GM21390 (cell line): ENCODE measurements around the gene ATF6.
"Not testable (repeated sequence)": the region's sequence is repeated elsewhere in the genome, so short reads cannot be mapped to it uniquely, and the experiment has no call there.

ENCODE experiments used
- ATAC-seq: cut with Tn5 transposase; IDR thresholded peaks from one replicate; pipeline ENCODE4 v1.9.1; 2021; ENCODE audit not compliant: unreplicated experiment

Gene ATF6, protein sequence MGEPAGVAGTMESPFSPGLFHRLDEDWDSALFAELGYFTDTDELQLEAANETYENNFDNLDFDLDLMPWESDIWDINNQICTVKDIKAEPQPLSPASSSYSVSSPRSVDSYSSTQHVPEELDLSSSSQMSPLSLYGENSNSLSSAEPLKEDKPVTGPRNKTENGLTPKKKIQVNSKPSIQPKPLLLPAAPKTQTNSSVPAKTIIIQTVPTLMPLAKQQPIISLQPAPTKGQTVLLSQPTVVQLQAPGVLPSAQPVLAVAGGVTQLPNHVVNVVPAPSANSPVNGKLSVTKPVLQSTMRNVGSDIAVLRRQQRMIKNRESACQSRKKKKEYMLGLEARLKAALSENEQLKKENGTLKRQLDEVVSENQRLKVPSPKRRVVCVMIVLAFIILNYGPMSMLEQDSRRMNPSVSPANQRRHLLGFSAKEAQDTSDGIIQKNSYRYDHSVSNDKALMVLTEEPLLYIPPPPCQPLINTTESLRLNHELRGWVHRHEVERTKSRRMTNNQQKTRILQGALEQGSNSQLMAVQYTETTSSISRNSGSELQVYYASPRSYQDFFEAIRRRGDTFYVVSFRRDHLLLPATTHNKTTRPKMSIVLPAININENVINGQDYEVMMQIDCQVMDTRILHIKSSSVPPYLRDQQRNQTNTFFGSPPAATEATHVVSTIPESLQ

DNA sequence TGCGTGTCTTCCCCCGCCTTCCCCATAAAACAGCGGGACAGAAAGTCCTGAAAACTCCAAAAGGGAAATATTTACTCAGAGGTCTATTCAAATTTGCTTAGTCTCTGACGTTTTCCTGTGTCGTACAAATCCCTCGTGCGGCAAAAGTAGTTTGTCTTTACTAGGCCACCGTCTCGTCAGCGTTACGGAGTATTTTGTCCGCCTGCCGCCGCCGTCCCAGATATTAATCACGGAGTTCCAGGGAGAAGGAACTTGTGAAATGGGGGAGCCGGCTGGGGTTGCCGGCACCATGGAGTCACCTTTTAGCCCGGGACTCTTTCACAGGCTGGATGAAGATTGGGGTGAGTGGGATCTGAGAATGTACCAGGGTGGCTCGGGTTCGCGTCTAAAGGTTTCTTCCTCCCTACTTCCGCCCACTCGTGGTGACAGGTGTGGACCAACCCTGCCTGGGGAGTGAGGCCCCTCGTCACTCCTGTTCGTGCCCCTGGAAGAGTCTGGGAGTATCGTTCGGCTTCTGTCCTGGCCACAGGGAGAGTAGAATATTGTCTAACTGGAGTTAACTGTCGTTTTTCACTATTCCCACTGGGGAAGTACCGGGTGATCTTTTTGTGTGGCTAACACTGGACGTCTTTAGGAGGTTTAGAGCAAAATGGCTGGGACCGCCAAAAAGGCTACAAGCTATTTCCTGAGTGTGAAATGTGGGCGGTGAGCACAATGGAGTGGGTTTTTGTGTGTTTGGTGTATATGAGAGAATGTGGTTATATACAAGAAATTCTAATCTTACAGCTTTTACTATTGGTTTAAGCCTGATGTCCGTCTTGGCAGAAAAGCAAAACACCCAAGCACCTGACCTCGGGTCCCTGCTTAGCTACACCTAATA, at the start of gene ATF6:
TSS of gene ATF6 (plus strand) at position 219 of the 880 bp plus-strand sequence. CDS start at position 260, 41 bp downstream.
- ATAC-seq, result peak; percentile 51

DNA sequence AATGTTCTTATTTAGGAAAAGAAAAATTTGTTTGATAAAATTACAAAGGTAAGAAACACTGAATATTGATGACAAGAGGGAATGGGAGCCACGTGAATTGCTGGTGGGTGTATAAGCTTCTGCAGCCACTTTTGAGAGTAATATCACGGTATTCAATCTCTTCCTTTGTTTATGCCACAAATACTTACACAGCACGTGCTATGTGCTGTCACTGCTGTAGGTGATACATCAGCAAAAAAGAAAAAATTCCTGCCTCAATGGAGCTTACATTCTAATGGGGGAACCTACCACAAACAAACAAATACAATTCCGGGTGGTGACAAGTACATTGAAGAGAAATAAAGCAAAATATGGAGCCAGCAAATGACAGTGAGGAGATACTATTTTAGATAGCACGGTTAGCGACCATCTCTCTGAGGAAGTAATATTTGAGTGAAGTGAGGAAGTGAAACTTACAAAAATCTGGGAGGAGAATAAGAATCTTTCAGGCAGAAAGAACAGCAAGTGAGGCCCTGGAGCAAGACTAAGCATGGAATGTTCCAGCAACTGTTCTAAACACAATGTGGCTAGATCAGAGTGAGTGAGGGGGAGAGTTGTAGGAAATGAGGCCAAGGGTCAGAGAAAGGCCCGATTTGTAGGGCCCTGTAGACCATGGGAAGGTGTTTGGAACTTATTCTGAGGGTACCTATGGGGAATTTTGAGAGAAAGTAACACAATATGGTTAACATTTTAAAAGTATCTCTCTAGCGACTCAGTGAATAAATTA, 47.4 kb upstream of the ATF6 start:
- ATAC-seq, result peak; percentile 60

DNA sequence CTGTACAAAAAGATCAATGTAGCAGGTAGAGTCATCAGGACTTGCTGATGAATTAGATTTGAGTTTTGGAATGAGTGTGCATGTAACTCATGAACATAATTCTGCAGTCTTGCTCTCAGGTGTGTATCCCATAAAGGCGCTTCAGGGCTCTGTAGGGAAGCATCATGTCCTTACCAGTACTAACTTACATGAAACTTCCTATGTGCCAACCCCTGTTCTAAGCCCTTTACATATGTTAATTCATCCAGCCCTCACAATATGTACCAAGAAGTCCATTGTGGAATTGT, 46.9 kb upstream of the ATF6 start:
- peak; percentile 32 for ATAC-seq

DNA sequence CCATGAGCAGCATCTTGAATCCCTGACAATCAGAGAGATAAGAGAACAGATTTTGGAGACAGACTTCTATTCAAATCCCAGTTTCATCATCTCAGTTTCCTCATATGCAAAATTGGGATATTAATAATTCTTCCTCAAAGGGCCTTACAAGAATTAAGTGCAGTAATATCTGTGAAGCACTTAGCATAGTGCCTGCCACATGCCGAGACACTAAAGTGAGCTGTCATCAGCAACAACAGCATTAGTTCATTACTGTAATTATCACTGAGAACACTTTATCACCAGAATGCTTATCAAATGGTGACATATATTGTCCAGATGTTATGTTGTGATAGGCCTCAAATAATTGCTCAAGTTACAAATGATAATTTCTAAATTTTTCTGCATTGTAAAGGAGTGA, 45.7 kb upstream of the ATF6 start:
- ATAC-seq, result no peak

DNA sequence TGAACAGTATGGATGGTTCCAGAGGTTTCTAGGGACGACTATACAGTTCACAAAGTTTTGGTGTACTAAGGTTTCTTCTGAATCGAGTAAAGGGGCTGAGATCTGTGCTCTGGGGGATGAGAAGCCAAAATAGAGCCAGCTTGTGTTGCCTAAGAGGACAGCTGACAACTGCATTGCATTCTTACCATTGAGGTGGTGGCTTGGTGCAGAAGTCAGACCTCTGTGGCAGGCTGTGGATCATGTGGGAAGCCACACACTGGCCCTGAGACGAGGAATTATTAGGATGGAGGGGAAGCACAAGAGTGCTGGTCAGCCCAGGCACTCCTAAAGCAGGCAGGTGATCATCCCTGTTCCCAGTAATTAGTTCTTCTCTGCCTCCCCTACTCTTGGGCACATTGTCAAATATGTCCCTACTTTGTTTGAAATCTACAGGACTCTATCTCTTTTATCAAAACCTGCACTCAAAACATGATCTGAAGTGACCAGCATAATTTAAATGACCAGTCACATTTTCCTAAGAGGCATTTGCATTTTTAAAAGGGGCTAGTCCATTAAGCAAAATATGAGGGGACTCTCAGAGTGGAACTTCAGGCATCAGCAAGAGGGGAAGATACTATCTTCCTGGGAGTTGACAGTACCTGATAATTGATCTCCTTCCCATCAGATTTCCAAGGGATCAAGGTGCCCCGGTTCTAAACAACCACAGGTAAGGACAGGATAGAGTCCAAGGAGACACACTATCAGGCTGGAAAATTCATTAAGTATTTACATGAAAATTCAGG, 45.0 kb upstream of the ATF6 start, which contains the start of gene FCRLB:
TSS of gene FCRLB (plus strand) at position 589 of the 782 bp plus-strand sequence. CDS start 1,129 bp downstream, outside the sequence.
- no peak for ATAC-seq

DNA sequence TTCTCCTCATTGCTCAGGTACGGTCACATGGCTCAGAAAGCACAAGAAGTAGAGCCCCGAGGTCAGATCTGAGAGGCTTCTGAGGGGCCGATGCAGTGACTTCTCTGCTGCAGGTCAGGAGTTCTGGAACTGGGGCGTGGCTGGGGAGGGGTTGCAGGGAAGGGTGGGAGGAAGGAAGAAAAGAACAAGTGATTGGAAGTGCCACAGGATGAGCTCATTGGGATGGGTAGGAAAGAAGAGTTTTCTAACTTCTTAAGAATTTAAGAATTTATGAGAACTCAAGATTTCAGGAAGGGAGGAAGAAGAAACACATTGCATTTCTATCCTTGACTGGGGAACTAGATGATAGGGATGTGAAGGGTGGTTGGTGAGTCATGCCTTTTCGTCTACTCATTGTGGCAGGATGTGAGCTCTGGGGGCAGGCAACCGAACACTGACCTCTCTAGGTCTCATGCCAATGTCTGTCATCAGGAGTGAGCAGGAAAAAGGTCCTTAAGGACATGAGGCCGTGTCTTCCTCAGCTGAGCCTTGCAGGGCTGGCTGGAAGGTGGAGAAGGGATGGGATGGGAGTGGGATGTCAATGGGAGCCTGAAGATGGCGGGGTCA, 44.3 kb upstream of the ATF6 start:
- no peak for ATAC-seq

DNA sequence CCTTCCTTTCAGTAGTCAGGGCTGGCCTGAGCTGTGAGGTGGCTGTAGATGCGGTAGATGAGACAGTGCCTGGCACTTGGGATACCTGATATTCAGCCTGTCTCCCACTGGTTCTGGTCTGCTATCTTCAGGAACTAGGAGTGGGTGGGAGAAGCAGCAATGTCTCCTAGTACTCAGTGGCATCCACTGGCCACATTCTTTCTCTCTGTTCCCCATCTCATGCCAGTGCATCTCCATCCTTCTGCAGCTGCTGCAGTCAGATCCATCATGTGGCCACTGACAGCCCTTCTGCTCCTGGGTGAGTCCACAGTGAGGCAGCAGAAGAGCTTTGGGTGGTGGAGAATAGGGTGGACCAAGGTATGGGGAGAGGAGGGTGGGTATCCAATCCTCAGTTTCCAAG, 43.7 kb upstream of the ATF6 start:
- no peak for ATAC-seq

DNA sequence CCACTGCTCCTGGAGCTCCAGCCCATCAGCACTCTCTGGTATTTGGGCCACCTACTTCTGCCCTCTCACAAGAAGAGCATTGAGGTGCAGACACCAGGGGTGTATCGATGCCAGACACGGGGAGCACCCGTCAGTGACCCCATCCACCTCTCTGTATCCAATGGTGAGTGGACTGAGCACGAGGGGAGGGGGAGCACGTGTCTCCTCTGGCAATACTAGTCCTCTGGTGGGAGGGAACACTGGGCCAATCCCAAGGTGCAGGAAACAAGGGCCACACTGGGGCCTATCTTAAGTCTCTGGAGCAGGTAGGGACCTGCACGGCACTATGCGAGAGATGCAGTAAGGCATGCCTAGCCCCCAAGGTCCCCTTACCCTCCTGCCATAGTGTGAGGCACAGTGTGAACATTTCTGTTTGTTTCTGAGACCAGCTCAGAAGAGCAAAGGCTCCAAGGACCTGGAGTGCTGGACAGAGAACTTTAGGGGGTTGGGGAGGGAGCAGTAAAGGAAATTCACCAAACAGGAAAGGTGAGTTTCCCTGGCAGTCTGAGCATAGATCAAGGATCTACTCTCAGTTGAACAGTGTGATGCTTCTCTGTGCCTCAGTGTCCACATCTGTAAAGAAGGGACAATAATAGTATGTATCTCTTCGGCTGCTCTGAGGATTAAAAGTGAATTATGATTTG, 42.5 kb upstream of the ATF6 start:
- ATAC-seq, result no peak

DNA sequence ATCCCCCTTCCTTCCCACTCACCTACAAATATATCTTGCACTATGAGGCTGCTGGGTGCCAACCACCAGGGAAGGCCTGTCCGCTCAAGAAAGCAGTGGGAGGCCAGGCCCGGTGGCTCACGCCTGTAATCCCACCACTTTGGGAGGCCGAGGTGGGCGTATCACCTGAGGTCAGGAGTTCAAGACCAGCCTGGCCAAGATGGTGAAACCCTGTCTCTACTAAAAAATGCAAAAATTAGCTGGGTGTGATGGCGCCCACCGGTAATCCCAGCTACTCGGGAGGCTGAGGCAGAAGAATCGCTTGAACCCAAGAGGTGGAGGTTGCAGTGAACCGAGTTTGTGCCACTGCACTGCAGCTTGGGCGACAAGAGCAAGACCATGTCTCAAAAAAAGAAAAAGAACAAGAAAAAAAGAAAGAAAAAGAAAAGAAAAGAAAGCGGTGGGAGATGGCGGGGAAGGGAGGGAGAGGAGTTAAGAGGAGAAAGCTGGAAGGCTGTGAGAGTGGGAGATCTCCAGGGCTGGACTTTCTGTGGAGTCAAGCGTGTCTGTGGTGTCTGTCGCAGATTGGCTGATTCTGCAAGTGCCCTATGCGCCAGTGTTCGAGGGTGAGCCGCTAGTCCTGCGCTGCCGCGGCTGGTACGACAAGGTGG, 40.7 kb upstream of the ATF6 start:
- ATAC-seq, result not testable (repeated sequence)

DNA sequence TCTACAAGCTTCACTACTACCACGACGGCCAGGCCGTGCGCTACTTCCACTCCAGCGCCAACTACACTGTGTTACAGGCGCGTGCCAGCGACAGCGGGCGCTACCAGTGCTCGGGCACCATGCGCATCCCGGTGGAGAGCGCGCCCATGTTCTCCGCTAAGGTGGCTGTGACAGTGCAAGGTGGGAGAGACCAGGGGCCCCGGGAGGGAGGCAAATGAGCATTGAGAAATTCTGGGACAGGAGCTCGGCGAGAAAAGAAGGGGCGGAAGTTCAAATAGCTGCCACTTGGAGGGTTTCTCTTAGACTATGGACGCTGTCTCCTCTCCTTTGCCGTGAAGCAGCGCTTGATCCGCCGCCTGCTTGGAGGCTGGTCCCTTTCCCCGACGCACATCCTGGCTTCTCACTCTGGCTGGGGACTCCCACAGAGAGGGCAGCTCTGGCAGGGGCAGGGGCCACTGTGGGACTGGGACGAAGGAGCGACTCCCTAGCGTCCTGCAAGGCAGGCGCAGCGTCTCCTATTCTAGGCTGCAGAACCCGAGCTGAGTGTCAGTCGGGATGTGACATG, 40.1 kb upstream of the ATF6 start:
- ATAC-seq, result peak; percentile 22

DNA sequence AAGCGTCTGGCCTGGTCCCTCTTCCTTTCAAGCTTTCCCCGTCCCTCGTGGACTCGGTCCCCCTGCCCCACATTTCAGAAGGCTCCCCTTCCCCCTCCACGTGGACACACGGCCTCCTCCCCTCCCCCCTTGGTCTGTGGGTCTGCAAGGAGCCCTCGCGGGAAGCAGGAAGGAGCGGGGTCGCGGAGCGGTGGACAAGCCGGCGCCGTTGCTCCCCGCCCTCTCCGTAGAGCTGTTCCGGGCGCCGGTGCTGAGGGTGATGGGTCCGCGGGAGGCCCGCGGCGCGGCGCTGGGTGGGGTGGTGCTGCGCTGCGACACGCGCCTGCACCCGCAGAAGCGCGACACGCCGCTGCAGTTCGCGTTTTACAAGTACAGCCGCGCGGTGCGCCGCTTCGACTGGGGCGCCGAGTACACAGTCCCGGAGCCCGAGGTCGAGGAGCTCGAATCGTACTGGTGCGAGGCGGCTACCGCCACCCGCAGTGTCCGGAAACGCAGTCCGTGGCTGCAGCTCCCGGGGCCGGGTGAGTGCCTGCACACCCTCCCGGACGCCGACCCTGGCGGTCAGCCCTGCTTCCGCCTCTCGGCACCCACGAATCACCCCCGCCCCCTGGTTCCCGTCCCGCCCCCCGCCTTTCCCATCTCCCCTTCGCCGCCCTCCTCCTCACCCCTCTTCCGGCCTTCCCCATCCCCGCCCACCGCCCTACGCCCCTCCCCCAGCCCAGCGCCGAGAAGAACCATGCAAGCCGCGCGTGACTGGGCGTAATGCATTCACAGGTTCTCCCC, 39.5 kb upstream of the ATF6 start:
- peak; percentile 53 for ATAC-seq

DNA sequence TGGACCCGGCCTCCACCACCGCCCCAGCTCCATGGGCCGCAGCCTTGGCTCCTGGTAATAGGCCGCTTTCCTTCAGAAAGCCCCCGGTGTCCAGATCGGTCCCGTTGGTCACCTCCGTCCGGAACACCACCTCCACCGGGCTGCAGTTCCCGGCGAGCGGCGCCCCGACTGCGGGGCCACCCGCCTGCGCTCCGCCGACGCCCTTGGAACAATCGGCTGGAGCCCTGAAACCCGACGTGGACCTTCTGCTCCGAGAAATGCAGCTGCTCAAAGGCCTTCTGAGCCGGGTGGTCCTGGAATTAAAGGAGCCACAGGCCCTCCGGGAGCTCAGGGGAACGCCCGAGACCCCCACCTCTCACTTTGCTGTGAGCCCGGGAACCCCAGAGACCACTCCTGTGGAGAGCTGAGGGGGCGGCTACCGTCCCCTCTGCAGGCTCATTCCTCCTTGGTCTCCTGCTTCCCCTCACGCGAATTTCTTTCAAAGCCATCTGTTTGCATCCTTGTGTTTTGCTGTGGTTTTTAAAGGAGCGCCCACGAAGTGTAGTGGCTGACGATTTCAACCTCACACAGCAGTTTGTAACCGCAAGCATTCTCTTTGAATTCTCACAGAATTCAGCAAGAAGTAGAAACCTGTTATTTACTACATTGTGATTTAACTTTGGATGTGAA, 38.7 kb upstream of the ATF6 start:
- ATAC-seq, result peak; percentile 14

DNA sequence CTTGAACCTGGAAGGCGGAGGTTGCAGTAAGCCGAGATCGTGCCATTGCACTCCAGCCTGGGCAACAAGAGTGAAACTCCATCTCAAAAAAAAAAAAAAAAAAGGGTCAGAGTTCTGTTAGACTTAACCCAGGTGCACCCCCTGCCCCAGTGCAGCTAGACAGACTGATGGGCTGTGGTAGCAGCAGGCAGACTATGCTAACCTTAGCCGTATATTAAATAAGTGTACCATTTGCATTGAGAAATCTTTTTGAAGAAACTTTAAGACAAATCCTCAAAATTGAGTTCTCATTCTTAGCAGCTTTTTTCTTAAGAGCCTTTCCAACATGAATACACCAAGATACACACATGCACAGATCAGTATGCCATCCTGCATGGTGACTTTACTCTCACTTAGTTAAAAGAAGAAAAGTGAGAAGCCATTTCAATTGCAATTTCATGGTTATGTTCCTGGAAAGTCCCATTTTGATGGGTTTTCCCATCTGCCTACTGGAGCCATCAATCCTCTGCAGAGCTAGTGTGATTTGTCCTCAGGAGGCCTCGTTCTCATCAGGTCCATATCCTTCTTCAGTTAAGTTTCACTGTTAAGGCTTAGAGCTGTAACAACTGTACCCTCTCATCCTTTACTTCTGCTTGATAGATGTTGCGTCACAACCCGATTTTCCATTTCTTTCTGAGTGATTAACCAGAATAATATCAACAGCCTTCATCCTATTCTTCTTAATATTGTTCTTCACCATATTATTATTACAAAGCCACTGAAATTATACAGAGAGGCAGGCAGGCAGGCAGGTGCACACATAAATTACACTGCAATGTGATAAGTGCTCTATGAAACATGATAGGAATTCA, 37.5 kb upstream of the ATF6 start:
- ATAC-seq, result no peak

DNA sequence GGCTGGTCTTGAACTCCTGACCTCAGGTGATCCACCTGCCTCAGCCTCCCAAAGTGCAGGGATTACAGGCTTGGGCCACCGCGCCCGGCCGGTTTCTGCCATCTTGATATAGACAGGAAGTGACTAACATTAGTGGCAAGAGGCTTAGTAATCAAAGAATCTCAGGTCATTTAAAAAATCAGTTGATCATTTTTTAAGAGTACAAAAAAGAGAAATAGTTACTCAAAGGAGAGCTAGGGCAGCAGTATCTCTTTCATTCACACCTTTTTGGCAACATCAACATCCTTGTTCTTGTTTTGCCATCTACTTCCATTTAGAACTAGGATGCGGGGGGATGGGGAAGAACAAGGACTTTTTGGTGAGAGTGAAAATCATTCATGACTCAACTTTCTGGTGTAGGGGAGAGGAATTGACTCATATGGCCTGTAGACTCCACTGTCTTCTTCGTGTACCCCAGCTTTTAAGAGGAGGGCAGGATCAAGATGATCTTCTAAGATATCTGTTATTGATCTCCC, 36.0 kb upstream of the ATF6 start:
- no peak for ATAC-seq

DNA sequence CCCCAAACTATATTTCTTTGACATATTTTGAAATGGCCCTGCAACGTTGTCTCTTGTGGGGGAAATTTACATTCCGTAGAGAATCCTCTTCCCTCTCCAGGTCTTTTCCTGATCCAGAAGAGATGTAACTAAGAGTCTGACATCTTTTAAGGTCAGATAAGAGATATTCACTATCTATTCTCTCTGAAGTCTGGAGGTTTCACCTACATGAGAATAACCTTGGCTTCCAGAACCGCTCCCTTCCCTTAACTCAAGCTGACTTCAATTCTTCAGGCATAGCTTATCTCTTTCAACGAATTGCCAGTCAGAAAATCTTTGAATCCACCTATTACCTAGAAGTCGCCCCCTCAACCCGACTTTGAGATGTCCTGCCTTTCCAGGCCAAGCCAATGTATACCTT, 34.9 kb upstream of the ATF6 start:
- ATAC-seq, result no peak
